ENCODE measurements around the gene SHOX.

- TF ChIP-seq CTCF (optimal IDR thresholded peaks at IDR 0.05 in 1 of 3, IDR thresholded peaks at IDR 0.05 in 1 of 3, conservative IDR thresholded peaks at IDR 0.05 in 1 of 3; ENCODE audit: extremely low read depth in 1 of 3, insufficient read depth in 2 of 3, low read length in 3 of 3) (no peak), EZH2 (IDR thresholded peaks at IDR 0.05; ENCODE audit: low read length) (no peak)
These were observed 51.4 kb downstream of the SHOX start for GRCh38 chrX:681989-682388.

Measured in keratinocyte (primary cell).